GM23248 (cell line): ENCODE measurements around the gene POU3F2. TPM values are rescaled to one million over a fixed set of nuclear protein-coding genes. Genes with fewer than 3 reads are reported as not detected.

Experiments
- DNase-seq: peaks from one replicate; pipeline ENCODE4 v3.0.0-alpha.2; 2015
- H2AFZ ChIP-seq: fragments of 200-600 bp; sonication (generic); 2 replicates; pipeline ENCODE4 v1.6.1; 2016; ENCODE audit warnings: antibody characterized with exemption
- H3F3A ChIP-seq: fragments of 200-600 bp; sonication (generic); 2 replicates; pipeline ENCODE4 v1.6.1; 2016; ENCODE audit warnings: mild to moderate bottlenecking, antibody characterized with exemption, mixed run types; ENCODE audit not compliant: insufficient read depth
- H3K27ac ChIP-seq: fragments of 200-600 bp; sonication (generic); 2 replicates; pipeline ENCODE4 v1.5.1; 2016; ENCODE audit warnings: mild to moderate bottlenecking
- H3K27me3 ChIP-seq: fragments of 200-600 bp; sonication (generic); replicated peaks from 2 replicates; pipeline ENCODE4 v1.6.1; 2016; ENCODE audit warnings: mild to moderate bottlenecking; ENCODE audit not compliant: insufficient read depth
- H3K36me3 ChIP-seq: fragments of 200-600 bp; sonication (generic); 2 replicates; pipeline ENCODE4 v1.6.1; 2016; ENCODE audit warnings: low read depth, mild to moderate bottlenecking
- H3K4me1 ChIP-seq: fragments of 200-600 bp; sonication (generic); 2 replicates; pipeline ENCODE4 v1.6.1; 2016; ENCODE audit warnings: mild to moderate bottlenecking; ENCODE audit not compliant: insufficient read depth
- H3K4me2 ChIP-seq: fragments of 200-600 bp; sonication (generic); one replicate; pipeline ENCODE4 v1.6.1; 2016; ENCODE audit warnings: mild to moderate bottlenecking; ENCODE audit not compliant: unreplicated experiment
- H3K4me3 ChIP-seq: fragments of 200-600 bp; sonication (generic); 2 replicates; pipeline ENCODE4 v1.5.1; 2016; ENCODE audit warnings: mild to moderate bottlenecking
- H3K79me2 ChIP-seq: fragments of 200-600 bp; sonication (generic); 2 replicates; pipeline ENCODE4 v1.6.1; 2016; ENCODE audit warnings: mild to moderate bottlenecking; ENCODE audit not compliant: insufficient read depth
- H3K9ac ChIP-seq: fragments of 200-600 bp; sonication (generic); 2 replicates; pipeline ENCODE4 v1.6.1; 2016; ENCODE audit warnings: mild to moderate bottlenecking
- H3K9me2 ChIP-seq: fragments of 200-600 bp; sonication (generic); 2 replicates; pipeline ENCODE4 v1.6.1; 2016; ENCODE audit warnings: mixed run types, mild to moderate bottlenecking, moderate library complexity; ENCODE audit not compliant: insufficient read depth
- H3K9me3 ChIP-seq: fragments of 200-600 bp; sonication (generic); one replicate; pipeline ENCODE4 v1.6.1; 2017; ENCODE audit warnings: low read depth
- H4K20me1 ChIP-seq: fragments of 200-600 bp; sonication (generic); 2 replicates; pipeline ENCODE4 v1.6.0; 2016; ENCODE audit not compliant: insufficient read depth
- EZH2 ChIP-seq: fragments of 200-600 bp; sonication (generic); IDR thresholded peaks from 2 replicates; pipeline ENCODE4 v1.6.1; 2018; ENCODE audit warnings: antibody characterized with exemption, mild to moderate bottlenecking; ENCODE audit not compliant: insufficient read depth, poor library complexity, severe bottlenecking
- EZH2phosphoT487 ChIP-seq: fragments of 200-600 bp; sonication (generic); IDR thresholded peaks from 2 replicates; pipeline ENCODE4 v1.6.1; 2018; ENCODE audit warnings: antibody characterized with exemption, moderate library complexity, mild to moderate bottlenecking, low read depth; ENCODE audit not compliant: insufficient read depth
- WGBS, 2 experiments: methylation state at CpG; one replicate each; pipeline ENCODE4 v1.1.6; 2015 to 2017; ENCODE audit warnings: low lambda C conversion rate in 2 of 2, low coverage in 1 of 2; ENCODE audit errors: missing lambda C conversion rate in 2 of 2; 5-methylcytosine and 5-hydroxymethylcytosine counted together
- in situ Hi-C: fragments of 300-500 bp; cut with MboI; formaldehyde crosslinking; loops from 2 replicates; pipeline ENCODE4 v1.15.0; 2020
- polyA plus RNA-seq: library from polyadenylated mRNA; unstranded; fragments of >200 nt; fragmentation: Nextera tagmentation; extraction: Ambion mirVana; gene quantifications from 2 replicates; pipeline ENCODE4 v1.2.1, GENCODE V29; 2016
- total RNA-seq: library from RNA; depleted of rRNA; stranded (reverse); fragments of >200 nt; shearing (Covaris generic); gene quantifications from 2 replicates; pipeline ENCODE4 v1.2.3, GENCODE V29; 2014

POU3F2 gene
- total and polyA plus RNA-seq, 2 experiments from 2014 or later: 0.05 TPM; not detected in 1

DNA sequence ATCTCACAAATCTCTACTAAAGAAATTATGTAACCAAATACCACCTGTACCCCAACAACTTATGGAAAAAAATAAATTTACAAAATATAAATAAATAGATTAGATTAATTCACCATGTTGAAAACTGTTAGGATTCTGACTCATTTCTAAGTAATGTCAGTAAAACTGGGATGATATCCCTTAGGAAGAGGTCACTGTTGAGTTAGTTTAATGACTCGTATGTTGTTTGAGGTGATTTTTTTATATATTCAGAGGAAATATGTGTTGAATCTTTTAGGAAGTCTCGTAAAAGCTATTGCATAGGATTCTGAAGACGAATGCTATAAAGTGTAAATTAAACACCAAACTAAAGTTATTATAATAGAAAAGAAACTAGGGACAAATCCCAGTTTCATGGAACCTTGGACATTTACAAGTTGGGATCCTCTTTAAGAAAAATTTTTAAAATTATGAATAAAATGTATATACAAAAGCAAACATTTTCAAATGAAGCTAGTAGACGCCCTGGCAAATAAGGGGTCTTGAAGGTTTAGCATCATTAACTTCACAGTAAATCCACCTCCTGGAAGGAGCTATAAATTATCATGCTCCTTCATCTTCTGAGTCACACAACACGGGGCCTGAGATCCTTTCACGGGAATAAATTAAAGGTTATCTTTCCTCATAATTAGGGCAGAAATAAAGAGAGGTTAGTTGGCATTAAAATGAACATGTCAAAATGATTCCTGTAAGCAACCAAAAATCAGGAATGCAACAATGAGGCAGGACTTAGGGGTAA is 37.0 kb upstream of the POU3F2 start:
- no peaks in the 10 kb centered on the region for H3K9me3 ChIP-seq
- no peaks in the 10 kb centered on the region for H3K36me3 ChIP-seq
- no peaks in the 10 kb centered on the region for H3K9me2 ChIP-seq
- TF ChIP-seq EZH2phosphoT487: no peak
- no peak for TF ChIP-seq EZH2
- H3K79me2 ChIP-seq: no peaks in the 10 kb centered on the region
- H3K27ac ChIP-seq: no peak overlapping the region
- H4K20me1 ChIP-seq: no peaks in the 10 kb centered on the region
- H3K4me2 ChIP-seq: no peak overlapping the region
- no peaks in the 10 kb centered on the region for H3K4me1 ChIP-seq
- no peak for DNase-seq
- H3K9ac ChIP-seq: no peak overlapping the region
- no peak overlapping the region for H2AFZ ChIP-seq
- no peaks in the 10 kb centered on the region for H3F3A ChIP-seq
- in situ Hi-C loops: no loop called here
- WGBS, 2 experiments: 28 to 30% methylated on average over 6 of the region's 6 CpGs
- H3K27me3 ChIP-seq: peaks cover 4% of the 10 kb centered on the region
- no peak overlapping the region for H3K4me3 ChIP-seq

- in situ Hi-C loops: no loop called here
- H3K9me3 ChIP-seq: no peaks in the 10 kb centered on the region
- H3K36me3 ChIP-seq: no peaks in the 10 kb centered on the region
- H3K27me3 ChIP-seq: no peaks in the 10 kb centered on the region
- no peaks in the 10 kb centered on the region for H3K79me2 ChIP-seq
- 61 to 69% methylated on average over 3 of the region's 3 CpGs for WGBS, 2 experiments
- no peaks in the 10 kb centered on the region for H3K4me1 ChIP-seq
- H3F3A ChIP-seq: no peaks in the 10 kb centered on the region
- no peak for DNase-seq
- H2AFZ ChIP-seq: no peak overlapping the region
- no peak overlapping the region for H3K4me3 ChIP-seq
- H3K27ac ChIP-seq: no peak overlapping the region
- H3K4me2 ChIP-seq: no peak overlapping the region
- TF ChIP-seq EZH2phosphoT487 (no peak), EZH2 (no peak)
- H3K9me2 ChIP-seq: no peaks in the 10 kb centered on the region
- no peak overlapping the region for H3K9ac ChIP-seq
- H4K20me1 ChIP-seq: no peaks in the 10 kb centered on the region
Observed at GRCh38 chr6:98800866-98801265, 33.5 kb upstream of the POU3F2 start.

GRCh38 chr6:98808541-98809210 is 25.7 kb upstream of the POU3F2 start:
- H3F3A ChIP-seq: 0 out of 2 replicates have a peak, but pooled peaks cover 5% of the 10 kb centered on the region
- no peaks in the 10 kb centered on the region for H3K79me2 ChIP-seq
- no peaks in the 10 kb centered on the region for H3K27me3 ChIP-seq
- H3K9me3 ChIP-seq: no peaks in the 10 kb centered on the region
- H3K4me3 ChIP-seq: no peak overlapping the region
- H3K9ac ChIP-seq: no peak overlapping the region
- peak; percentile 12 for DNase-seq
- TF ChIP-seq EZH2phosphoT487: no peak
- TF ChIP-seq EZH2: no peak
- H3K4me2 ChIP-seq: no peak overlapping the region
- peaks cover 7% of the 10 kb centered on the region; the same call in 1 of the 2 replicates for H3K4me1 ChIP-seq
- no peaks in the 10 kb centered on the region for H3K36me3 ChIP-seq
- no peak overlapping the region for H3K27ac ChIP-seq
- no peaks in the 10 kb centered on the region for H3K9me2 ChIP-seq
- H2AFZ ChIP-seq: no peak overlapping the region
- 50 to 52% methylated on average over 4 of the region's 4 CpGs for WGBS, 2 experiments
- H4K20me1 ChIP-seq: no peaks in the 10 kb centered on the region
- in situ Hi-C loops: no loop called here

DNA sequence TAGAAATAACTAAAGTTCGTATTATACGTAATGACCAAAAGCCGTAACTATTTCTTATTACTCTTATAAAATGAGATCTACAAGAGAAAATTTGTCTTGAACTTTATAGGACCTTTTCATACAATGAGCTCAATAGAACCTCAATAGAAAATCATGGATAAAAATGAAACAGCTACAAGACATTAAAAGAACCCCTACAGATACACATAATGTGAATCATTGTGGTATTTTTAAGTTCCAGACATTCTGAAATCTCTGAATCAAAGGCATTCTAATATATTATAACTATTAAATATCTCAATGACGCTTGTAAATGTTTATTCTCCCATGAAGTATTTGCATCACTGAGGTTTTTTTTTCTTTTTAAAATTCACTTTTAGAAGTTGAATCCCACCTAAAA is 22.2 kb upstream of the POU3F2 start:
- in situ Hi-C loops: no loop called here
- Histone ChIP-seq H3K4me1 (peaks cover 7% of the 10 kb centered on the region; the same call in 1 of the 2 replicates), H3K27me3 (no peaks in the 10 kb centered on the region), H3K79me2 (no peaks in the 10 kb centered on the region), H3F3A (0 out of 2 replicates have a peak, but pooled peaks cover 5% of the 10 kb centered on the region), H3K36me3 (no peaks in the 10 kb centered on the region), H3K4me2 (no peak overlapping the region), H4K20me1 (no peaks in the 10 kb centered on the region), H3K4me3 (no peak overlapping the region), H3K9me3 (no peaks in the 10 kb centered on the region), H3K27ac (no peak overlapping the region), H3K9me2 (no peaks in the 10 kb centered on the region), H2AFZ (no peak overlapping the region), H3K9ac (no peak overlapping the region)
- TF ChIP-seq EZH2: no peak
- TF ChIP-seq EZH2phosphoT487: no peak
- DNase-seq: no peak
- WGBS, 2 experiments: 67 to 75% methylated on average over 4 of the region's 4 CpGs
